HEK293 (cell line): Measurements from ENCODE around the gene RNF222.
A peak's percentile ranks its signal among the peaks of the same experiment; 100 is the strongest.

Experiments
- GLI2 ChIP-seq: fragments of 450-650 bp; formaldehyde crosslinking; IDR thresholded peaks from 2 replicates; pipeline ENCODE4; 2017; ENCODE audit warnings: missing biosample characterization, missing genetic modification characterization, low read depth, borderline replicate concordance
- GLIS2 ChIP-seq: fragments of 450-650 bp; formaldehyde crosslinking; IDR thresholded peaks from 2 replicates; pipeline ENCODE4 v1.5.1; 2016; ENCODE audit warnings: missing biosample characterization, missing genetic modification characterization
- KLF17 ChIP-seq: fragments of 450-650 bp; formaldehyde crosslinking; IDR thresholded peaks from 2 replicates; pipeline ENCODE4 v1.5.1; 2016; ENCODE audit warnings: missing biosample characterization, missing genetic modification characterization
- RBAK ChIP-seq: fragments of 450-650 bp; formaldehyde crosslinking; IDR thresholded peaks from 2 replicates; pipeline ENCODE4 v1.5.1; 2016; ENCODE audit warnings: missing biosample characterization, missing genetic modification characterization
- SP2 ChIP-seq: fragments of 450-650 bp; formaldehyde crosslinking; IDR thresholded peaks from 2 replicates; pipeline ENCODE4 v1.5.1; 2016; ENCODE audit warnings: missing biosample characterization, missing genetic modification characterization
- SP3 ChIP-seq: fragments of 450-650 bp; formaldehyde crosslinking; IDR thresholded peaks from 2 replicates; pipeline ENCODE4 v1.5.1; 2016; ENCODE audit warnings: missing biosample characterization, missing genetic modification characterization
- TCF7L2 ChIP-seq: IDR thresholded peaks from 2 replicates; pipeline ENCODE4 v1.6.1; 2011; ENCODE audit warnings: low read depth, mild to moderate bottlenecking, inconsistent platforms, low read length, moderate library complexity, borderline replicate concordance
- WT1 ChIP-seq: fragments of 450-650 bp; formaldehyde crosslinking; IDR thresholded peaks from 2 replicates; pipeline ENCODE4 v1.5.1; 2016; ENCODE audit warnings: missing biosample characterization, missing genetic modification characterization
- ZBTB20 ChIP-seq: fragments of 450-650 bp; formaldehyde crosslinking; IDR thresholded peaks from 2 replicates; pipeline ENCODE4 v1.5.1; 2016; ENCODE audit warnings: missing biosample characterization, missing genetic modification characterization
- ZBTB44 ChIP-seq: fragments of 450-650 bp; IDR thresholded peaks from 2 replicates; pipeline ENCODE4 v1.5.1; 2018; ENCODE audit warnings: missing biosample characterization, mild to moderate bottlenecking, missing genetic modification characterization
- ZFP37 ChIP-seq: fragments of 450-650 bp; formaldehyde crosslinking; IDR thresholded peaks from 2 replicates; pipeline ENCODE4 v1.5.1; 2016; ENCODE audit warnings: missing biosample characterization, missing genetic modification characterization
- ZNF112 ChIP-seq: fragments of 450-650 bp; formaldehyde crosslinking; IDR thresholded peaks from 2 replicates; pipeline ENCODE4 v1.5.0; 2017; ENCODE audit warnings: missing biosample characterization, missing genetic modification characterization
- ZNF146 ChIP-seq: fragments of 450-650 bp; formaldehyde crosslinking; IDR thresholded peaks from 2 replicates; pipeline ENCODE4 v1.5.1; 2016; ENCODE audit warnings: missing biosample characterization, missing genetic modification characterization
- ZNF248 ChIP-seq: fragments of 450-650 bp; formaldehyde crosslinking; IDR thresholded peaks from 2 replicates; pipeline ENCODE4 v1.5.1; 2017; ENCODE audit warnings: missing biosample characterization, missing genetic modification characterization
- ZNF311 ChIP-seq: fragments of 450-650 bp; formaldehyde crosslinking; IDR thresholded peaks from 2 replicates; pipeline ENCODE4 v1.5.1; 2017; ENCODE audit warnings: missing biosample characterization, missing genetic modification characterization, borderline replicate concordance
- ZNF335 ChIP-seq: fragments of 450-650 bp; formaldehyde crosslinking; conservative IDR thresholded peaks from 2 replicates; pipeline ENCODE4 v1.5.1; 2016; ENCODE audit warnings: missing biosample characterization, missing genetic modification characterization
- ZNF350 ChIP-seq: fragments of 450-650 bp; formaldehyde crosslinking; IDR thresholded peaks from 2 replicates; pipeline ENCODE4 v1.5.0; 2017; ENCODE audit warnings: missing biosample characterization, mild to moderate bottlenecking, missing genetic modification characterization
- ZNF366 ChIP-seq: fragments of 450-650 bp; formaldehyde crosslinking; conservative IDR thresholded peaks from 2 replicates; pipeline ENCODE4 v1.5.1; 2016; ENCODE audit warnings: missing biosample characterization, missing genetic modification characterization
- ZNF394 ChIP-seq: fragments of 450-650 bp; formaldehyde crosslinking; IDR thresholded peaks from 2 replicates; pipeline ENCODE4 v1.5.1; 2016; ENCODE audit warnings: missing biosample characterization, missing genetic modification characterization, mild to moderate bottlenecking, moderate library complexity, borderline replicate concordance
- ZNF513 ChIP-seq: fragments of 450-650 bp; IDR thresholded peaks from 2 replicates; pipeline ENCODE4 v1.5.1; 2018; ENCODE audit warnings: missing biosample characterization, missing genetic modification characterization
- ZNF707 ChIP-seq: fragments of 450-650 bp; formaldehyde crosslinking; IDR thresholded peaks from 2 replicates; pipeline ENCODE4 v1.5.1; 2016; ENCODE audit warnings: missing biosample characterization, missing genetic modification characterization
- ZNF747 ChIP-seq: fragments of 450-650 bp; formaldehyde crosslinking; IDR thresholded peaks from 2 replicates; pipeline ENCODE4 v1.5.1; 2016; ENCODE audit warnings: missing biosample characterization, missing genetic modification characterization
- ZNF792 ChIP-seq: fragments of 450-650 bp; formaldehyde crosslinking; IDR thresholded peaks from 2 replicates; pipeline ENCODE4 v1.5.1; 2016; ENCODE audit warnings: missing biosample characterization, missing genetic modification characterization
- ZSCAN18 ChIP-seq: fragments of 450-650 bp; formaldehyde crosslinking; IDR thresholded peaks from 2 replicates; pipeline ENCODE4 v1.5.1; 2016; ENCODE audit warnings: missing biosample characterization, missing genetic modification characterization
- ZSCAN30 ChIP-seq: fragments of 450-650 bp; IDR thresholded peaks from 2 replicates; pipeline ENCODE4 v1.5.1; 2018; ENCODE audit warnings: missing biosample characterization, mild to moderate bottlenecking, missing genetic modification characterization, moderate library complexity
- ZXDB ChIP-seq: fragments of 450-650 bp; formaldehyde crosslinking; IDR thresholded peaks from 2 replicates; pipeline ENCODE4 v1.5.1; 2016; ENCODE audit warnings: missing biosample characterization, missing genetic modification characterization
- TF ChIP-seq, protein P1 (sequence below): fragments of 450-650 bp; formaldehyde crosslinking; IDR thresholded peaks from 2 replicates; pipeline ENCODE4 v1.5.1; 2016; ENCODE audit warnings: missing biosample characterization, missing genetic modification characterization
- TF ChIP-seq, protein P2 (sequence below): fragments of 450-650 bp; formaldehyde crosslinking; optimal IDR thresholded peaks from 2 replicates; pipeline ENCODE3; 2016; ENCODE audit warnings: missing biosample characterization, mild to moderate bottlenecking, missing genetic modification characterization
- TF ChIP-seq, protein P3 (sequence below): fragments of 450-650 bp; formaldehyde crosslinking; IDR thresholded peaks from 2 replicates; pipeline ENCODE4 v1.5.1; 2017; ENCODE audit warnings: missing biosample characterization, missing genetic modification characterization
- TF ChIP-seq, protein P4 (sequence below): fragments of 450-650 bp; formaldehyde crosslinking; IDR thresholded peaks from 2 replicates; pipeline ENCODE4 v1.5.1; 2016; ENCODE audit warnings: missing biosample characterization, missing genetic modification characterization

RNF222 gene

DNA sequence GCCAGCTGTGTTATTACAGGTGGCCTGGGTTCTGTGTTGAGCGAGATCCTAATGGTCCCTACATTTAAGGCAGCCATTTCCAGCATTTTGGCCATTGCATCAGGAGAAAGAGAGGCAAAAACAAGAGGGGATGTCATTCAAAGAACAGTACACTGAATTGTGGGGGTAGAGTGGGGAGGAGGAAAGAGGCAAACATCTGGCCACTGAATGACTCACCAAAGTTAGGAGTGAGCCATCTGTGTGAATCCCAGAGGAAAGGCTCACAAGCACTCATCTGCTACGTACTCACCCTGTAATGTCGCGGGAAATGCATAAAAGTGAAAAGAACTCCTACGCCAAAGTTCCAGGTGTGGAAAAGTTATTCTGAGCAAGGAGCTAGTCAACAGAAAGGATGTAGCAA, 37.9 kb downstream of the RNF222 start (continued):
- TF ChIP-seq ZNF146 (tag by site-specific recombination) (no peak), ZNF747 (no peak), GLI2 (tag by site-specific recombination) (no peak), SP2 (tag by site-specific recombination) (no peak), ZNF792 (tag by site-specific recombination) (no peak), ZNF513 (tag by site-specific recombination) (no peak), KLF17 (tag by site-specific recombination) (no peak), ZBTB20 (no peak), ZNF311 (tag by site-specific recombination) (no peak), ZNF707 (tag by site-specific recombination) (no peak), ZXDB (tag by site-specific recombination) (no peak), ZBTB44 (tag by site-specific recombination) (no peak), ZSCAN30 (no peak), GLIS2 (no peak), ZNF350 (tag by site-specific recombination) (no peak), ZSCAN18 (tag by site-specific recombination) (no peak), ZNF394 (no peak), ZNF335 (no peak; the same call in 1 of the 2 replicates), ZNF366 (tag by site-specific recombination) (no peak), ZNF112 (no peak), ZNF248 (tag by site-specific recombination) (no peak), WT1 (tag by site-specific recombination) (no peak), SP3 (tag by site-specific recombination) (no peak), TCF7L2 (no peak), ZFP37 (tag by site-specific recombination) (no peak), RBAK (no peak)
- TF ChIP-seq, protein P1, sequence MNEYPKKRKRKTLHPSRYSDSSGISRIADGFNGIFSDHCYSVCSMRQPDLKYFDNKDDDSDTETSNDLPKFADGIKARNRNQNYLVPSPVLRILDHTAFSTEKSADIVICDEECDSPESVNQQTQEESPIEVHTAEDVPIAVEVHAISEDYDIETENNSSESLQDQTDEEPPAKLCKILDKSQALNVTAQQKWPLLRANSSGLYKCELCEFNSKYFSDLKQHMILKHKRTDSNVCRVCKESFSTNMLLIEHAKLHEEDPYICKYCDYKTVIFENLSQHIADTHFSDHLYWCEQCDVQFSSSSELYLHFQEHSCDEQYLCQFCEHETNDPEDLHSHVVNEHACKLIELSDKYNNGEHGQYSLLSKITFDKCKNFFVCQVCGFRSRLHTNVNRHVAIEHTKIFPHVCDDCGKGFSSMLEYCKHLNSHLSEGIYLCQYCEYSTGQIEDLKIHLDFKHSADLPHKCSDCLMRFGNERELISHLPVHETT = no peak
- TF ChIP-seq, protein P2, sequence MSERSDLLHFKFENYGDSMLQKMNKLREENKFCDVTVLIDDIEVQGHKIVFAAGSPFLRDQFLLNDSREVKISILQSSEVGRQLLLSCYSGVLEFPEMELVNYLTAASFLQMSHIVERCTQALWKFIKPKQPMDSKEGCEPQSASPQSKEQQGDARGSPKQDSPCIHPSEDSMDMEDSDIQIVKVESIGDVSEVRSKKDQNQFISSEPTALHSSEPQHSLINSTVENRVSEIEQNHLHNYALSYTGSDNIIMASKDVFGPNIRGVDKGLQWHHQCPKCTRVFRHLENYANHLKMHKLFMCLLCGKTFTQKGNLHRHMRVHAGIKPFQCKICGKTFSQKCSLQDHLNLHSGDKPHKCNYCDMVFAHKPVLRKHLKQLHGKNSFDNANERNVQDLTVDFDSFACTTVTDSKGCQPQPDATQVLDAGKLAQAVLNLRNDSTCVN (tag by site-specific recombination) = no peak
- TF ChIP-seq, protein P3, sequence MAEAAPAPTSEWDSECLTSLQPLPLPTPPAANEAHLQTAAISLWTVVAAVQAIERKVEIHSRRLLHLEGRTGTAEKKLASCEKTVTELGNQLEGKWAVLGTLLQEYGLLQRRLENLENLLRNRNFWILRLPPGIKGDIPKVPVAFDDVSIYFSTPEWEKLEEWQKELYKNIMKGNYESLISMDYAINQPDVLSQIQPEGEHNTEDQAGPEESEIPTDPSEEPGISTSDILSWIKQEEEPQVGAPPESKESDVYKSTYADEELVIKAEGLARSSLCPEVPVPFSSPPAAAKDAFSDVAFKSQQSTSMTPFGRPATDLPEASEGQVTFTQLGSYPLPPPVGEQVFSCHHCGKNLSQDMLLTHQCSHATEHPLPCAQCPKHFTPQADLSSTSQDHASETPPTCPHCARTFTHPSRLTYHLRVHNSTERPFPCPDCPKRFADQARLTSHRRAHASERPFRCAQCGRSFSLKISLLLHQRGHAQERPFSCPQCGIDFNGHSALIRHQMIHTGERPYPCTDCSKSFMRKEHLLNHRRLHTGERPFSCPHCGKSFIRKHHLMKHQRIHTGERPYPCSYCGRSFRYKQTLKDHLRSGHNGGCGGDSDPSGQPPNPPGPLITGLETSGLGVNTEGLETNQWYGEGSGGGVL (tag by site-specific recombination) = peak; percentile 93
- TF ChIP-seq, protein P4, sequence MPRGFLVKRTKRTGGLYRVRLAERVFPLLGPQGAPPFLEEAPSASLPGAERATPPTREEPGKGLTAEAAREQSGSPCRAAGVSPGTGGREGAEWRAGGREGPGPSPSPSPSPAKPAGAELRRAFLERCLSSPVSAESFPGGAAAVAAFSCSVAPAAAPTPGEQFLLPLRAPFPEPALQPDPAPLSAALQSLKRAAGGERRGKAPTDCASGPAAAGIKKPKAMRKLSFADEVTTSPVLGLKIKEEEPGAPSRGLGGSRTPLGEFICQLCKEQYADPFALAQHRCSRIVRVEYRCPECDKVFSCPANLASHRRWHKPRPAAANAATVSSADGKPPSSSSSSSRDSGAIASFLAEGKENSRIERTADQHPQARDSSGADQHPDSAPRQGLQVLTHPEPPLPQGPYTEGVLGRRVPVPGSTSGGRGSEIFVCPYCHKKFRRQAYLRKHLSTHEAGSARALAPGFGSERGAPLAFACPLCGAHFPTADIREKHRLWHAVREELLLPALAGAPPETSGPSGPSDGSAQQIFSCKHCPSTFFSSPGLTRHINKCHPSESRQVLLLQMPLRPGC = no peak
